MCF 10A (cell line): ENCODE measurements around the gene HPS1. TPM values are rescaled to one million over a fixed set of nuclear protein-coding genes. Genes with fewer than 3 reads are reported as not detected.

ENCODE experiments used
- BruUV-seq: library from RNA; stranded (reverse); fragments of 400-500 nt; replicated peaks from 2 replicates; lab custom pipeline; 2021; lab: Mats Ljungman, UMichigan
- CTCF ChIA-PET: fragments of 300-600 bp; sonication (Branson Sonifier 250); formaldehyde crosslinking; extraction: SDS; loops from one replicate; lab custom pipeline; 2021; ENCODE audit warnings: antibody characterized with exemption, inconsistent platforms; lab: Yijun Ruan, JAX
- POLR2A ChIA-PET: fragments of 300-600, 350-650 bp; sonication (Branson Sonifier 250); formaldehyde crosslinking; extraction: SDS; loops from one replicate; lab custom pipeline; 2020; ENCODE audit warnings: antibody characterized with exemption, inconsistent platforms; lab: Yijun Ruan, JAX
- DNase-seq: peaks from one replicate; pipeline ENCODE4 v3.0.0-alpha.2; 2018; ENCODE audit not compliant: unreplicated experiment
- H3K27ac Mint-ChIP-seq: one replicate; pipeline ENCODE4 v1.8.0; 2022; ENCODE audit warnings: mild to moderate bottlenecking, low read depth, mixed read lengths; ENCODE audit not compliant: unreplicated experiment
- H3K27me3 Mint-ChIP-seq: one replicate; pipeline ENCODE4 v1.8.0; 2022; ENCODE audit warnings: mixed read lengths; ENCODE audit not compliant: insufficient read depth, unreplicated experiment
- H3K36me3 Mint-ChIP-seq: one replicate; pipeline ENCODE4 v1.8.0; 2022; ENCODE audit warnings: mild to moderate bottlenecking, moderate library complexity, mixed read lengths; ENCODE audit not compliant: insufficient read depth, unreplicated experiment
- H3K4me1 Mint-ChIP-seq: one replicate; pipeline ENCODE4 v1.8.0; 2022; ENCODE audit warnings: mixed read lengths; ENCODE audit not compliant: insufficient read depth, unreplicated experiment
- H3K4me3 Mint-ChIP-seq: one replicate; pipeline ENCODE4 v1.8.0; 2022; ENCODE audit warnings: mild to moderate bottlenecking, moderate library complexity, mixed read lengths; ENCODE audit not compliant: unreplicated experiment
- H3K9me3 Mint-ChIP-seq: one replicate; pipeline ENCODE4 v1.8.0; 2022; ENCODE audit warnings: mixed read lengths; ENCODE audit not compliant: unreplicated experiment
- CTCF ChIP-seq: fragments of 200-600 bp; IDR thresholded peaks from one replicate; pipeline ENCODE4 v1.8.0; 2022; ENCODE audit warnings: antibody characterized with exemption, mild to moderate bottlenecking; ENCODE audit not compliant: unreplicated experiment
- intact Hi-C: fragments of 100-400 bp; cut with micrococcal nuclease; formaldehyde crosslinking; loops from 2 replicates; pipeline ENCODE4 v1.14.1; 2022
- total RNA-seq: library from RNA; stranded (reverse); gene quantifications from 2 replicates; pipeline ENCODE4 v1.2.3, GENCODE V29; 2022

HPS1 gene
- total RNA-seq, 1 experiment from 2014 or later, result 41.8 TPM

GRCh38 chr10:98483658-98484057 is 36.9 kb upstream of the HPS1 start:
- no peak for TF ChIP-seq CTCF
- Mint-ChIP-seq H3K36me3 (no peaks in the 10 kb centered on the region), H3K4me1 (no peaks in the 10 kb centered on the region), H3K9me3 (no peaks in the 10 kb centered on the region), H3K27ac (no peak overlapping the region), H3K4me3 (no peak overlapping the region), H3K27me3 (no peaks in the 10 kb centered on the region)
- DNase-seq, result no peak
- ChIA-PET CTCF (no interaction called here), POLR2A (no interaction called here)
- intact Hi-C loops, result no loop called here
- no TSS peak for BruUV-seq

- Mint-ChIP-seq H3K9me3 (no peaks in the 10 kb centered on the region), H3K27me3 (no peaks in the 10 kb centered on the region), H3K4me1 (no peaks in the 10 kb centered on the region), H3K4me3 (no peak overlapping the region), H3K36me3 (no peaks in the 10 kb centered on the region), H3K27ac (no peak overlapping the region)
- no peak for DNase-seq
- TF ChIP-seq CTCF, result no peak
- intact Hi-C loops, result no loop called here
- CTCF ChIA-PET, result interaction anchor here (0.6 to 1.7 kb wide), 4 partner anchors 13 to 689 kb away, joined by 3 to 6 read pairs (median 3); no protein-coding TSS in a partner anchor
- BruUV-seq, result no TSS peak
- POLR2A ChIA-PET, result no interaction called here
These were observed 35.4 kb upstream of the HPS1 start for GRCh38 chr10:98482096-98482495.

- no peak for DNase-seq
- H3K4me3 Mint-ChIP-seq, result no peak overlapping the region
- BruUV-seq, result no TSS peak
- H3K36me3 Mint-ChIP-seq, result no peaks in the 10 kb centered on the region
- TF ChIP-seq CTCF, result no peak
- H3K27me3 Mint-ChIP-seq, result no peaks in the 10 kb centered on the region
- no peaks in the 10 kb centered on the region for H3K4me1 Mint-ChIP-seq
- CTCF ChIA-PET, result interaction anchor here (0.7 to 1.7 kb wide), 3 partner anchors 13 to 688 kb away, joined by 3 to 6 read pairs (median 3); no protein-coding TSS in a partner anchor
- POLR2A ChIA-PET, result no interaction called here
- intact Hi-C loops, result no loop called here
- no peaks in the 10 kb centered on the region for H3K9me3 Mint-ChIP-seq
- H3K27ac Mint-ChIP-seq, result no peak overlapping the region
These were observed 34.7 kb upstream of the HPS1 start for GRCh38 chr10:98481404-98481945.

- BruUV-seq, result no TSS peak
- POLR2A ChIA-PET, result interaction anchor here (0.6 kb wide), 1 partner anchor 371 kb away, joined by 3 read pairs; no protein-coding TSS in a partner anchor
- intact Hi-C loops, result no loop called here
- Mint-ChIP-seq H3K27me3 (peaks cover 11% of the 10 kb centered on the region), H3K27ac (no peak overlapping the region), H3K9me3 (no peaks in the 10 kb centered on the region), H3K4me3 (no peak overlapping the region), H3K4me1 (no peaks in the 10 kb centered on the region), H3K36me3 (no peaks in the 10 kb centered on the region)
- no peak for TF ChIP-seq CTCF
- DNase-seq, result no peak
- CTCF ChIA-PET, result interaction anchor here (0.6 to 1.8 kb wide), 4 partner anchors 11 to 823 kb away, joined by 3 to 8 read pairs (median 4); no protein-coding TSS in a partner anchor
These were observed 31.9 kb upstream of the HPS1 start for GRCh38 chr10:98478430-98479222.
